Liver (tissue), 3 donors: ENCODE data around the gene GPA33.

Source experiments
- ATF3 ChIP-seq: IDR thresholded peaks from 2 replicates; pipeline ENCODE4 v1.6.1; 2016; ENCODE audit warnings: antibody characterized with exemption
- EGR1 ChIP-seq, 2 donors: IDR thresholded peaks; 2 replicates each; pipeline ENCODE4 v1.6.1; 2016 to 2018; ENCODE audit warnings: antibody characterized with exemption in 2 of 2, low read depth in 2 of 2
- FOXA1 ChIP-seq: IDR thresholded peaks from 2 replicates; pipeline ENCODE4 v1.6.1; 2016; ENCODE audit warnings: antibody characterized with exemption
- JUND ChIP-seq, 2 donors: IDR thresholded peaks; 2 replicates each; pipeline ENCODE4 v1.6.1; 2016; ENCODE audit warnings: antibody characterized with exemption in 2 of 2
- RAD21 ChIP-seq, 2 donors: IDR thresholded peaks; 2 replicates each; pipeline ENCODE4 v1.6.1; 2016; ENCODE audit warnings: antibody characterized with exemption in 2 of 2, mild to moderate bottlenecking in 2 of 2
- REST ChIP-seq: IDR thresholded peaks from 2 replicates; pipeline ENCODE4 v1.6.1; 2016; ENCODE audit warnings: antibody characterized with exemption, mild to moderate bottlenecking
- RXRA ChIP-seq, 2 donors: IDR thresholded peaks; 2 replicates each; pipeline ENCODE4 v1.6.1; 2017 to 2018; ENCODE audit warnings: antibody characterized with exemption in 2 of 2, mild to moderate bottlenecking in 1 of 2
- TAF1 ChIP-seq: conservative IDR thresholded peaks from 2 replicates; pipeline ENCODE4 v1.6.1; 2016; ENCODE audit warnings: antibody characterized with exemption, mild to moderate bottlenecking
- TF ChIP-seq, protein P1 (sequence below): fragments of 150-350 bp; IDR thresholded peaks from 2 replicates; pipeline ENCODE4 v1.5.1; 2017; ENCODE audit warnings: improper control_type of control experiment, low read depth, low read length; ENCODE audit not compliant: missing input control
- TF ChIP-seq, protein P2 (sequence below): IDR thresholded peaks from 2 replicates; pipeline ENCODE4 v1.6.1; 2016; ENCODE audit warnings: antibody characterized with exemption
- donor health status: healthy.
- donor health status: healthy.

DNA sequence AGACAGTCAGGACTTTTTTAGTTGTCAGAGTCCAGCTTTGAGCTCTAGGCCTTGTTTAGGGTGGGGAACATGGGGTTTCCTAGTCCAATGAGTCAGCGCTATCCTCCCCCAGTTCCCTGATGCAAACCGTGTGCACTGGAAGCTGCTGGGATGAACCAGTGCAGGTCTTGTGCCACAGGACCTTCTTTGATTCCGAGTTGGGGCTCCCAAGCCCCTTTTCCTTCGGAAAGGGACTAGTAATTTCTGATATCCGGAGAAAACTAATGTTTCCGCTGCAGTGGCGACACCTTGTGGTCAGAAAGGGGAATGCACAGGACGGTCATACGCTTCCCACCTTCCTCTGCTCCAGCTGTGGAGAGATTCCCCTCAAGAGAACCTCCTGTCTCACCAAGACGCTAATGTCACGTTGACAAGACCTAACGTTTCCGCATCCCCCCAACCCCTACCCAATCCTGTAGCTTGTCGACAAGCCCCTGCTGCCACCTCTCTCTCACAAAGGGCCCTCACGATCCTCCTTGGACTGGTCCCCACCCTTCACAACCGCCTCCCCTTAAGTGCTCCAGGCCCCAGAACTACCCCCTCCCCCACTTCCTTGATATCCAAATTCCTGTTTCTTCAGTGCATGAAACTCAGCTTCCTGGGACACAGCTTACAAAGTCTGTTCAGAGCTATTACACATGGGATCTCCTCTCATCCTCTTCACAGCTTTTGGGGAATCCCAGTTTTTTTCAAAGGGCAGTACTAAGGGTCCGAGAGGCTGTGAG is 30.9 kb downstream of the GPA33 start:
- TF ChIP-seq, protein P1, sequence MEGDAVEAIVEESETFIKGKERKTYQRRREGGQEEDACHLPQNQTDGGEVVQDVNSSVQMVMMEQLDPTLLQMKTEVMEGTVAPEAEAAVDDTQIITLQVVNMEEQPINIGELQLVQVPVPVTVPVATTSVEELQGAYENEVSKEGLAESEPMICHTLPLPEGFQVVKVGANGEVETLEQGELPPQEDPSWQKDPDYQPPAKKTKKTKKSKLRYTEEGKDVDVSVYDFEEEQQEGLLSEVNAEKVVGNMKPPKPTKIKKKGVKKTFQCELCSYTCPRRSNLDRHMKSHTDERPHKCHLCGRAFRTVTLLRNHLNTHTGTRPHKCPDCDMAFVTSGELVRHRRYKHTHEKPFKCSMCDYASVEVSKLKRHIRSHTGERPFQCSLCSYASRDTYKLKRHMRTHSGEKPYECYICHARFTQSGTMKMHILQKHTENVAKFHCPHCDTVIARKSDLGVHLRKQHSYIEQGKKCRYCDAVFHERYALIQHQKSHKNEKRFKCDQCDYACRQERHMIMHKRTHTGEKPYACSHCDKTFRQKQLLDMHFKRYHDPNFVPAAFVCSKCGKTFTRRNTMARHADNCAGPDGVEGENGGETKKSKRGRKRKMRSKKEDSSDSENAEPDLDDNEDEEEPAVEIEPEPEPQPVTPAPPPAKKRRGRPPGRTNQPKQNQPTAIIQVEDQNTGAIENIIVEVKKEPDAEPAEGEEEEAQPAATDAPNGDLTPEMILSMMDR = peak; percentile 93
- TF ChIP-seq JUND (IDR thresholded peaks at IDR 0.05) (no peak), REST (no peak), RXRA (IDR thresholded peaks at IDR 0.05) (no peak), FOXA1 (no peak), EGR1 (IDR thresholded peaks at IDR 0.05; ENCODE audit: low read depth in 2 of 2) (no peak), ATF3 (no peak), TAF1 (no peak), RAD21 (IDR thresholded peaks at IDR 0.05) (peak; percentile 90 to 94)
- TF ChIP-seq, protein P2, sequence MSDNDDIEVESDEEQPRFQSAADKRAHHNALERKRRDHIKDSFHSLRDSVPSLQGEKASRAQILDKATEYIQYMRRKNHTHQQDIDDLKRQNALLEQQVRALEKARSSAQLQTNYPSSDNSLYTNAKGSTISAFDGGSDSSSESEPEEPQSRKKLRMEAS = no peak
